Measurements from ENCODE around the gene MAB21L1.

Gene MAB21L1

GRCh38 chr13:35479706-35480105 lies 3.2 kb upstream of the MAB21L1 start:
- peak; percentile 46 for DNase-seq (ENCODE audit: low read depth)

GRCh38 chr13:35479038-35479492 lies 2.6 kb upstream of the MAB21L1 start:
- peak; percentile 77 for DNase-seq (ENCODE audit: low read depth)

DNA sequence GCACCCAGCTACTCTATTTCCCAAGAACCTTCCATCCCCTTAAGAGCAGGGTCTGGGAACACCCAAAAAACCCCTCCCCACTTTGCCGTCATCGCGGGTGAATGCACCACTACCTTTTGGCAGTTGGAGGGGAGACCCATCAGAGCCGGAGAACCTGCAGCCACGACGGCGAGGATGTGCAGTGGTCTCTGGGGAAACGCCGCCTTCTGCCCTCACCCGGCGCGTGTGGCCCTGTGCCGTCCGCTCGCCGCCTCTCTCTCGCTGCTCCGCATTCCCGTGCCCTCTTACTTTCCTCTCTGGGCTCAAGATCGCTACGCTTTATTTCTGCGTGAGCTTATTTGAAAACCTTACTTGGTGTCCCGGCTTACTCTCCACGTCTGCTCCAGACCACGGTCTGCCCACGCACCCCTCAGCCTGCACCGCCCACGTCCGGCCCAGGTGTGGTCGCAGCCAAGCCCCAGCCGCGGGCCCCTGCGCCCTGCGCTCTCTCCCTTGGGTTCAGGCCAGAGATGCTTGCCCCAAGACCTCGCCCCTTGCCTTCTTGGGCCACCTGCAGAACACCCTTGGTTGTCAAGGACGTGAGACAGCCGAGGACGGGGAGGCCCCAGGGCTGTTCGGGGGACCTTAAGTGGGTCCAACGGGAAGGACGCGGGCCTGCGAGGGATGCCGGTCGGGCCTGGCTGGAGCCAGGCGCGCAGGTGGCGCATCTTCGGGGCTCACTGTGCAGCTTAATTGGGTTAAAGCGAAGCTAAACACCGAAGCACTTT lies 2.0 kb upstream of the MAB21L1 start:
- peak; percentile 71 for DNase-seq (ENCODE audit: low read depth)

DNA sequence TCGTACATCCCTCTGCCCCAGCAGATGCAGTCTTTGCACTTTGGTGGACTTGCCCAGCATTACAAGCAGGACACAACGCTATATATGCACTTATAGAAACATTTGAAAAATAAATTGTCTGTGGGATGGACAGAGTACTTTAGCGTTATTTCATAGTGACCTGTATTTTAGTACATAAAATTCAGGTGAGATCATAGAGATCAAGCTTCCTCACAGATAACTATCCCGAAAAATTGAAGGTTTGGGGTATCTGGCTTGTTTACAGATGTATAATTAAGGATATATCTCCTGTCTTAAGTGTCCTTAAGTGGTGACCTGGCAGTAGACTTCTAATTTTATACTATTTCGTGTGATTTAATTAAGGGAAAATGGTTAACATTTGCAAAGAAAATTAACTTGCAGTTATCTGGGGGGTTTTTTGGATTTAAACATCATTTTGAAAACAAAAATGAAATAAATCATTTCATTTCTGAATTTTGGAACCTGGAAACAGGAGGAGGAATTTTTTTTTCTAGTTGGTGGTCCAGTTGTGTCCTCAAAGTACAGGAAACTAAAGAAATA lies 977 bp upstream of the MAB21L1 start:
- DNase-seq (ENCODE audit: low read depth) = peak; percentile 53

DNA sequence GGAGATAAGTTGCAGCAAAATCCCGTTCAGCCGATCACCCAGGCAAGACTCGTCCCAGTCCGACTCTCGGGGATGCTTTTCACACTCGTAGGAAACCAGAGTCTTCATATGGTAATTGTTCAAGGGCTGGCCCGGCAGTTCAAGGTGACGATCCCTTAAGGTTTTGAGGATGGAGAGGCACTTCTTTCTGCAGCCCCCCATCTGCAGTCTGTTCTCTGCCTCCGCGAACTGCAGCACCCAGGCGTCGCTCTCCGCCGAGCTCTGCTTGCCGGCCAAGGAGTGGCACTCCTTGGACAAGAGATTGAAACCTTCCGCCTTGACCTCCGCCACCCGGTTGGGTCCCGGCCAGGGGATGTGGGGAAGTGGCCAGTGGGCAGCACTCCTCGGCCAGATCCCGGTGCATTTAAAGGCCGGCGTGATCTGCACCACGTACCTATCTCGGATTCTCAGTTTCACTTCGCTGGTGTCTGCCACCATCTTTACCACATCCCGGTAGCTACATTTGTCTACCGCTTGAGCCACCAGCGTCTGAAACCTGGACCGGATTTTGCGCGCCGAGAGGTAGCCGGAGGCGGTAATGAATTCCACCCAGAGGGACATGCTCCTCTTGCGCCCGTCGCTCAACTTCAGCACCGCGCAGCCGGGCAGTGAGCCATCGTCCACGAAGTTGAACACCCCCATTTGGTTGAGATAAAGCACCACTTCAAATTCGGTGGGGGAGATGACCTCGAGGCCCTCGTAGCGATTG lies 1.1 kb downstream of the MAB21L1 start:
- DNase-seq (ENCODE audit: low read depth) = peak; percentile 86

DNA sequence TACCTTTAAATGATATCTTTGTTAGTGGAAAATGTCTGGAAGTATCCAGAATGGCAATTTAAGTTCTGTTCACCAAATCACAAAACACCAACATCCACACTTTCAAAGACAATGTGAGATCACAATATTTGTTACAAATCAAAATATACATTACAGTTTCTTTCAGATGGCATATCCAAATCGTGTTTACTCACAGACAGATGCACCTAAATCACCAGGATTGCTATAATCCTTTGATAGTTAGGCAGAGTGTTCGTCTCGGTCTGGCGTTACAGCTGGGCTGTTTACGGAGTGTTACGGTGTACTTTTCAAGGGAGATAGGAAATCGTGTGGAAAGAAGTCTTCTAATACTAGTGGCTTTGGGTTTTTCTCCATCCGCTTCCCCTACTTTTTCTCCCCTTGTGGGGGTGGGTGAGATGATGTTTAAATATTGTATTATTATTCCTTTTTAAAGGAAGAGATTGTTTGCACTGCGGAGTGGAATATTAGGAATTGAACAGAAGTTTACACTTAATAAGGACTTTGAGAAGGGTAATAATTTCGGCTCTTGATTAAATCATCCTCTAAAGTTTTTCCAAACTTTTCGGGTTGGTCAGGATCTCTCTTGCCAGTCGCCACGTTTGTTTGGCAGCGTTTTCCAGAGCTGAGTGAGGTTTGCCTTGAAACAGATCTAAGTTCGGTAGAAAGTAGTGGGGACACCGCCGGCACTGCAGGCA lies 1.8 kb downstream of the MAB21L1 start:
- DNase-seq (ENCODE audit: low read depth) = peak; percentile 56

- peak; percentile 27 for DNase-seq (ENCODE audit: low read depth)
These were observed 2.7 kb downstream of the MAB21L1 start for GRCh38 chr13:35473802-35474201.

DNA sequence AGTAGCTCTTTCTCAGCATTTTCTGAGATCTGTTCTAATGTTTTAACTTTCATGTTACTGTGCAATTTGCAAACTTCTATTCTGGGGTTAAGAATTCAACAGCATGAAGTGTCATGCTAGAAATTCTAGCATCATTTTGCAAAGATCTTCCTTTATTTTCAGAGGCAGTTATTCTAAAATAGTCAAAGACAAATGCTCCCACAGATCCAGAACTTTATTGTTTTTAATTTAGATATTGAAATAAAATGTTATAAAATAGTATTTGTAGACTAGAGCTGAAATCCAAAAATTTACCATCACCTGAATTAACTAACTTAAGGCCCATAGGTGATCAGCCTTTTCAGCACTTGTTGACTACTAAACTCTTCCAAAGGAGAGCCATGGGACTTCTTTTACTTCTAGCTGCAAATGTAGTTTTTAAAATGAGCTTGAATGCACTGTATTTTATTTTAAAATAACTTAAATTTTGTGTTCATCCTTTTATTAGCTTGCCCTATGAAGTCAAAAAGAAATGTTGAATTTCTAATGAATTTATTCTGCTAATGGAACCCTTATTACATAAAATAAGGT lies 3.2 kb downstream of the MAB21L1 start:
- DNase-seq (ENCODE audit: low read depth) = peak; percentile 34

DNA sequence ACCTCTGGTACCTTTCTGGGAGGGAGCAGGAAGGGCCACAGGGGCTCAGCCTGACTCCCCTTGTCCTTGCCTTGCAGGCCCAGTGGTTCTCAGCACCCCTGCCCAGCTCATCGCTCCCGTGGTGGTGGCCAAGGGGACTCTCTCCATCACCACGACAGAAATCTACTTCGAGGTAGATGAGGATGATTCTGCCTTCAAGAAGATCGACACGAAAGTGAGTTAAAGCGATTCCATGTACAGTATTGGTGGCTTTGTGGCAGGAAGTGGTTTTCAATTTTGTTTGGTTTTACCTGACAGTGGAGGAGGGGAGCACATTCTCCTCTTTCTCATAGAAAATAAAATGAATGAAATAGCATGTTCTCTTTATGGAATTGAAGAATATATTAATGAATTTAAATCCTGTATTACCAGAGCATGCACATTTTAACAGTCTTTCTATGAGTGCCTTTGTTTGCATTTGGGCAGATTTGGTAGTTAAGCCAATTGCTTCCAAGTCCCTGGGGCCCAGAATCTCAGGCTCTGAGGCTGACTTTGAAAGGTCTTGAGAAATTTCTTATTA lies 4.1 kb downstream of the MAB21L1 start:
- DNase-seq (ENCODE audit: low read depth) = peak; percentile 70

DNA sequence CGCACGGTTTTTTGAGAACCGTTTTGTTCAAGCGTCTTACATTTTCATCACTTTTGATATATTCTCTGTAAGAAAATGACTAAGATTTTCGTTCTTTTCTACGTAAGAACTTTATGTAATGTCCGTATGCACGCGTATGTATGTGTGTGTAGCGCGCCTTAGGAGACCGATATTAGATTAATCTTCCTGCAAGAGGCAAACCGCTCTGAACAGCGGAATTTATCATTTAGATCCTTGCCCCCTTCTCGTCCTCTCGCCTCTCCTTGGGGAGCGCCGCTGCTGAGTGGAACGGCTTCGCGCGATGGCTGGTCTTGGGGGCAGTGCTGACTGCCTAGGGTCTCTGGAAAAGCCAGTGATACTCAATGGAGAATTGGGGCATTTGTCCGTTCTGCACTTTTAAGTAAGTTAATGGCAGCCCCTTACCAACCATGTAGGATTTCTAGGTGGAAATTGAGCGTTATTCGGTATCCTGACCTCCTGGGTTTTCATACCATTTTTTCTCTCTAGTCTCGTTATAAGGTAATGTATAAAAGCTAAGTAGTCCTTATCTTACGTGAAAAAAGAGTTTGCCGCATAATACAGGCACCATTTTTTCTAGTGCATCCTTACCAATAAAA lies 4.7 kb downstream of the MAB21L1 start:
- peak; percentile 78 for DNase-seq (ENCODE audit: low read depth)

GRCh38 chr13:35470671-35471661 lies 5.5 kb downstream of the MAB21L1 start:
- peak; percentile 90 for DNase-seq (ENCODE audit: low read depth)

DNA sequence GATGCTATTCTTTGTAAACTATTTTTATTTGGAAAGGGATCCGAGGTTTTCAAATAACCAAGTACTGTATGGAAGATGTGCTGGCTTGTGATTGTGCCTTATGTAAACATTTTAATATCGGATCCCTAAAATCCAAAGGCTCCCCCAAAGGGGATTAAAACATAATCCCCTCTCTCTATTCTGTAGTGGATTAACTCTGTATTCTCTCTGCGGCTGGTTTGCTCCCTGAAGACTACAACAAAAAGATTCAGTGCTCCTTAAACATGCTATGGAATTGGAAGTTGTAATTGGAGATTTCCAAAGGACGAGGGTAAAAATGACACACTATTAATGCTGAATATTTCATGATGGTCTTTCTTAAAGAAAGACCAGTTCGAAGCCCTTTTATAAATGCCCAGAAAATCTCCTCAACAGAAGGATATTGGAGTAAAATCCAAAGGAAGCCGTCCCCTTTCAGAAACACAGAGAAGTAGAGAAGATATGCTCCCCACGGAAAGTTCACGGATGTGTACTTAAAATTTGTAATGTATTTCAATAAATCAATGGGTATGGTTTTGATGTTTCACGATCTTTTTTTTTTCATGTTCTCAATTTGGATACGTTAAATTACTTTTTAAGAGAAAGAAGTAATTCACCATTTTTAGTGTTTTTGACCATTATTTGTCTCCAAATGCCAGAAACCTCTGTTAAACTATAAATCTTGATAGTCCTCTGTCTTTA lies 6.5 kb downstream of the MAB21L1 start:
- DNase-seq (ENCODE audit: low read depth) = peak; percentile 41

- DNase-seq (ENCODE audit: low read depth) = peak; percentile 51
These were observed 8.3 kb downstream of the MAB21L1 start for GRCh38 chr13:35468195-35468594.

DNA sequence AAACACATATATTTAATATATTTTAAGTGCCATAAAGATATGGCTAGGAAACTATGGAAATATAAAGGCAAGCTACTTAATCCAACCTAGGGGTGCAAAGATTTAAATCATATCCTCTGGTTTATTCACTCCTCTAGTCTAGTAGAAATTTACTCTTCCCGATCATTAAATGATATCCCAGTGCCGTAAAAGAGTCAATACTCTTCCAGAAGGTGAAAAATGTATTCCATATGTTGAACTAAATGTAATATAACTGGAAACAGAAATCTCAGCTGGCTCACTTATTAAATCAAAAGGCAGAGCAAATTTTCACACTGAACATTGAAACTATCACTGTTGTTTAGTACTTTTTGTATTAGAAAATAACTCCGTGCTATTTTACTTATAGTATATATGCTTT lies 11.1 kb downstream of the MAB21L1 start:
- DNase-seq (ENCODE audit: low read depth) = no peak

GRCh38 chr13:35460061-35460460 lies 16.4 kb downstream of the MAB21L1 start:
- DNase-seq (ENCODE audit: low read depth) = peak; percentile 14

DNA sequence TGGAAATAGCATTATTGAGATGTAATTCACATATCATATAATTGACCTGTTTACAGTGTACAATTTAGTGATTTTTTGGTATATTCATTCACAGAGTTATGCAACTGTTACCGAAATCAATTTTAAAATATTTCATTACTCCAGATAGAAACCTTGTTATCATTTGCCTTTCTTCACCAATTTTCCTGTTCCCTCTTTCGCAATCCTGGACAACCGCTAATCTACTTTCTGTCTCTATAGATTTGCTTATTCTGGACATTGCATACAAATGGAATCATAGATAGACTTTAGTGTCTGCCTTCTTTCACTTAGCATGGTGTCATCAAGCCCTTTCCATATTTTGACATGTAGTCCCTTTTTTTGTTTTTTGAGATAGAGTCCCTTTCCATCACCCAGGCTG lies 19.2 kb downstream of the MAB21L1 start:
- no peak for DNase-seq (ENCODE audit: low read depth)

- no peak for DNase-seq (ENCODE audit: low read depth)
These were observed 21.5 kb downstream of the MAB21L1 start for GRCh38 chr13:35455022-35455421.

DNA sequence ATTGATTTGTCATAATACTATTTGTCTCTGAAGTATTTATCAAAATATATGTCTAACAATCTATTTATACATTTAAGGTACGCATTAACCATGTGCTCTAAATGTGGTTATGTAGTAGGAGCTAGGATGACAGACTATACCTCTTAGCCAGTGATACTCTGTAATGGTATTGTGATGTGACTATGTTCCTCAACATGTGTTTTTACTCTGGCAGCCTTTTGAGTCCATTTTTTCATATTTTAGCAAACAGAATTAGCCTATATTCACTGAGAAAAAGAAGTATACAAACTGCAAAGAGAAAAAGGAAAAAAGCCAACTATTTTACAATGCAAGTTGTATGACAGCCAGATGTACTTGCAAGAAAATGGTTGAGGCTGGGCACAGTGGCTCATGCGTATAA lies 26.7 kb downstream of the MAB21L1 start:
- no peak for DNase-seq (ENCODE audit: low read depth)

DNA sequence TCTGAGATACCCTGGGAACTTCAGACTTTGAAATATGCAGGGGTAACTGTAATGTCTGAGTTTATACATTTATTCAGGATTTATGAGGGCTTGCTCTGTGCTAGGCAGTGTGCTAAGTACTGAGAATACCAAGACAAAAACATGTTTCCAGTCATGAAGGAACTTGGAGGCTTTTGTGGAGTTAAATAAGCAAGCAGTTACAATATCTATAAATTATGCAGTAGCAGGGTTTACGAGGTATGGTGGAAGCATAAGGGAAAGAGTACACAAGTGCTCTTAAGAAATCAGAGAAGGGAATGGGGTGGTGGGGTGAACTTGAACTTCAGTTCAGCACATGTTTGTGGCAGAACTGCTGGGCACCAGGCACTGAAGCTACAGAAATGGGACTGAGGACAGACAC lies 28.0 kb downstream of the MAB21L1 start:
- no peak for DNase-seq (ENCODE audit: low read depth)
